ENCODE results near the gene LYG2.
"Not testable (repeated sequence)": the region's sequence is repeated elsewhere in the genome, so short reads cannot be mapped to it uniquely, and the experiment has no call there.

The LYG2 gene

GRCh38 chr2:99205491-99205890 is 50.0 kb downstream of the LYG2 start:
- Histone ChIP-seq H2AFZ (no peak overlapping the region), H3K4me2 (ENCODE audit: low read length) (no peak overlapping the region), H3K79me2 (no peaks in the 10 kb centered on the region), H3K36me3 (ENCODE audit: control insufficient read depth, insufficient read depth, low read length) (no peaks in the 10 kb centered on the region), H3K27me3 (ENCODE audit: control insufficient read depth, insufficient read depth, low read length) (no peaks in the 10 kb centered on the region), H3K4me1 (no peaks in the 10 kb centered on the region), H3K9ac (no peak overlapping the region), H3K4me3 (ENCODE audit: low read depth, low read length) (no peak overlapping the region), H3K9me3 (ENCODE audit: control insufficient read depth, low read length) (no peaks in the 10 kb centered on the region), H3K27ac (no peak overlapping the region)
- no peak for TF ChIP-seq CTCF (IDR thresholded peaks at IDR 0.05)

GRCh38 chr2:99201959-99202678 is 53.3 kb downstream of the LYG2 start:
- no peak overlapping the region for H3K27ac ChIP-seq
- no peak overlapping the region for H2AFZ ChIP-seq
- H3K4me1 ChIP-seq: no peaks in the 10 kb centered on the region
- H3K4me3 ChIP-seq (ENCODE audit: low read depth, low read length): no peak overlapping the region
- H3K36me3 ChIP-seq (ENCODE audit: control insufficient read depth, insufficient read depth, low read length): no peaks in the 10 kb centered on the region
- H3K79me2 ChIP-seq: no peaks in the 10 kb centered on the region
- no peaks in the 10 kb centered on the region for H3K27me3 ChIP-seq (ENCODE audit: control insufficient read depth, insufficient read depth, low read length)
- TF ChIP-seq CTCF (IDR thresholded peaks at IDR 0.05): no peak
- H3K9me3 ChIP-seq (ENCODE audit: control insufficient read depth, low read length): no peaks in the 10 kb centered on the region
- H3K9ac ChIP-seq: no peak overlapping the region
- no peak overlapping the region for H3K4me2 ChIP-seq (ENCODE audit: low read length)

GRCh38 chr2:99200076-99200800 is 55.2 kb downstream of the LYG2 start:
- H3K27me3 ChIP-seq (ENCODE audit: control insufficient read depth, insufficient read depth, low read length): no peaks in the 10 kb centered on the region
- no peak overlapping the region for H2AFZ ChIP-seq
- H3K4me2 ChIP-seq (ENCODE audit: low read length): no peak overlapping the region
- H3K36me3 ChIP-seq (ENCODE audit: control insufficient read depth, insufficient read depth, low read length): no peaks in the 10 kb centered on the region
- H3K4me3 ChIP-seq (ENCODE audit: low read depth, low read length): no peak overlapping the region
- no peaks in the 10 kb centered on the region for H3K9me3 ChIP-seq (ENCODE audit: control insufficient read depth, low read length)
- no peaks in the 10 kb centered on the region for H3K4me1 ChIP-seq
- no peak overlapping the region for H3K9ac ChIP-seq
- H3K79me2 ChIP-seq: no peaks in the 10 kb centered on the region
- no peak for TF ChIP-seq CTCF (IDR thresholded peaks at IDR 0.05)
- no peak overlapping the region for H3K27ac ChIP-seq

GRCh38 chr2:99198103-99198841 is 57.2 kb downstream of the LYG2 start:
- Histone ChIP-seq H2AFZ (no peak overlapping the region), H3K4me2 (ENCODE audit: low read length) (no peak overlapping the region), H3K4me1 (no peaks in the 10 kb centered on the region), H3K79me2 (no peaks in the 10 kb centered on the region), H3K4me3 (ENCODE audit: low read depth, low read length) (no peak overlapping the region), H3K36me3 (ENCODE audit: control insufficient read depth, insufficient read depth, low read length) (no peaks in the 10 kb centered on the region), H3K9me3 (ENCODE audit: control insufficient read depth, low read length) (no peaks in the 10 kb centered on the region), H3K27me3 (ENCODE audit: control insufficient read depth, insufficient read depth, low read length) (no peaks in the 10 kb centered on the region), H3K27ac (no peak overlapping the region), H3K9ac (no peak overlapping the region)
- no peak for TF ChIP-seq CTCF (IDR thresholded peaks at IDR 0.05)

- not testable (repeated sequence) for H3K4me3 ChIP-seq (ENCODE audit: low read depth, low read length); H3K79me2 ChIP-seq; H3K27me3 ChIP-seq (ENCODE audit: control insufficient read depth, insufficient read depth, low read length); H3K4me2 ChIP-seq (ENCODE audit: low read length); H3K9me3 ChIP-seq (ENCODE audit: control insufficient read depth, low read length); H2AFZ ChIP-seq; H3K9ac ChIP-seq; H3K4me1 ChIP-seq; H3K36me3 ChIP-seq (ENCODE audit: control insufficient read depth, insufficient read depth, low read length); H3K27ac ChIP-seq
Measured at GRCh38 chr2:99192364-99192763, 63.1 kb downstream of the LYG2 start.
